Fibroblast of the conjunctiva (primary cell): Measurements from ENCODE around the gene LRCOL1.
A peak's percentile ranks its signal among the peaks of the same experiment; 100 is the strongest.

ENCODE experiments used
- DNase-seq: peaks from one replicate; pipeline ENCODE4 v3.0.0-alpha.2; 2010; ENCODE audit warnings: low read depth

LRCOL1 gene

DNA sequence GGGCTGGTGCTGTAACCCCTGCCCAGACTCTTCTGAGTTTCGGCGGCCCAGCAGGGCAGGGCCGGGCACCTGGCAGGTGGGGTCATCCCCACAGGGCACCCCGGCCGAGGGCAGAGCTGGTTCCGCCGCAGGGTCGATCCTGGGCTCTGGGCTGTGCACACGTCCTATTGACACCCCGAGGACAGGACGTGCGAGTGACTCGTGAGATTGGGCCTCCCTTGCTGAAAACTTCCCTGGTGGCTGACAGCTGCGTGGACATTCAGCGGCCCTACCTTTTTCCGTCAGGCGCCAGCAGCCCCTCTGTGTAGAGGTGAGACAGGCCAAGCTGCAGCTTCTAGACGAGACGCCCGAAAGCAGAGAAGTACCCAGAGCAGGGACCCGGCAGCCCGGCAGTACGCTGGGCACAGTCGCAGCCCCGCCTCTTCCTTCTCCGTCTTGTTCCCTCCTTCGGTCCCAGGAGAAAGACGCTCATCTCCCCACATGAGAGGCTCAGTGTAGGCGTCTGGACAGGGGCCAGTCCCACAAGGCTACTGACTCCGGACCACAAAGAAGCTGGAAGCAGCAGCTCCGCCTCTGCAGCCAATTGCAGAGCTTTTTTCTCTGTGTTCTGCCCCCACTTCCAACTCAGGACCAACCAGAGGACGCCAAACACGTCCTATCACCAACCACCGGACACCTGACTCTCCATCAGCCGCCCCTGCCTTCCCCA, at the start of gene LRCOL1:
LRCOL1 (minus strand) TSS at position 532 of the 709 bp plus-strand sequence. CDS start 4,331 bp downstream, outside the sequence.
- DNase-seq: peak; percentile 53

DNA sequence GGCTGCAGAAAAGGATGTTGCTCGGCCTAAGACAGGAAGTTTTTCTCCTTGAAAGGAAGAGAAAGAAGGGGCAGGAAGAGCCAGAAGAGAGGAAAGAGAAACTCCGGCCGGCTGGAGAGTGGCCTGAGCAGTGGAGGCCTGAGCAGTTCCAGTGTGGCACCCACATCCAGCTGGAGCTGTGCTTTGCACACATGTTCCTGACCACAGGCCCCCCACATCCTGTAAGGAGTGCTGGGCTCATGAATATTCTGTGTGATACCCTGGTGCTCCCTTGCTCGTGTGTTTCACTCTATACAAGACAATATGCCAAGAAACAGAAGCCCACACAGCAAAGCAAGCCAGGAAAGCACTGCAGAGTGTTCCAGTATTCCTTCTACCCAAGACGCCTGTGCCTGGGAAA, 49.7 kb upstream of the LRCOL1 start:
- DNase-seq: no peak

DNA sequence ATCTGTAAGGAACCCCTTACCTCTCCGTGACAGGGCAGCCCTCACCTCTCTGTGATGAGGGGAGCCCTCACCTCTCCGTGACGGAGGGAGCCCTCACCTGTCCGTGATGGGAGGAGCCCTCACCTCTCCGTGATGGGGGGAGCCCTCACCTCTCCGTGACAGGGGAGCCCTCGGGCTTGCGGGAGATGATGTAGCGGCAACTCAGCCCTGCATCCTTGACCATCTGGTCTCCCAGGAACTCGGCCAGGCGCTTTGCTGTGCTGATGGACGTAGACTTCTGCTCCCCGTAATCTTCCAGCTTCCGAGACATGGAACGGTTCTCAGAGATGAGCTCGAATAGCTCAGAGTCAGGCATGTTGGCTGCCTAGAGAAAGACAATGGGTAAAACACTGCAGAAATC, 48.8 kb upstream of the LRCOL1 start:
- DNase-seq: no peak

DNA sequence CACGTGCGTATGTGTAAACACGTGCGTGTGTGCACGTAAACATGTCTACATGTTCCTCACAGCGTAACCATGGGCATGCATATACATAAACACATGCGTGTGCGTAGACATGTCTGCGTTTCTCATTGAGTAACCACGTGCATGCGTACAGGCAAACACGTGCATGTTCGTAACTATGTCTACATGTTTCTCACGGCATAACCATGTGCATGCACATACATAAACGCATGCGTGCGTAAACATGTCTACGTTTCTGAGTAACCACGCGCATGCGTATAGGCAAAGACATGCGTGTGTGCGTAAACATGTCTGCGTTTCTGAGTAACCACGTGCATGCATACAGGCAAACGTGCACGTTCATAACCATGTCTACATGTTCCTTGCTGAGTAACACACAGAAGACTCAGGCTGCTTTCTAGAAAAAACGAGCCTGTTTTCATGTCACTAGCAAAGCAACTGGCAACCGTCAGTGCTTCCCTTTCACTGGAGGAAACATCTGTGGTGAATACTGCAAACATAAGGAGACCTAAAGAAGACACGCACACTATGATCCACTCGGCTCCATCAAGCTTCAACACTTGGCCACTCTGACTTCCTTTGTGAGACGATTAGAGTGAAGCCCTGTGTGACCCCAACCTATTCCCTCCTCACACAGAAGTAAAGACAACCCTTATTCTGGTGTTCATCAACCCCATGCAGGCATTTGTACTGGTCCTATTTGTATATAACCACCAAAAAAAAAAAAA, 47.9 kb upstream of the LRCOL1 start:
- no peak for DNase-seq

DNA sequence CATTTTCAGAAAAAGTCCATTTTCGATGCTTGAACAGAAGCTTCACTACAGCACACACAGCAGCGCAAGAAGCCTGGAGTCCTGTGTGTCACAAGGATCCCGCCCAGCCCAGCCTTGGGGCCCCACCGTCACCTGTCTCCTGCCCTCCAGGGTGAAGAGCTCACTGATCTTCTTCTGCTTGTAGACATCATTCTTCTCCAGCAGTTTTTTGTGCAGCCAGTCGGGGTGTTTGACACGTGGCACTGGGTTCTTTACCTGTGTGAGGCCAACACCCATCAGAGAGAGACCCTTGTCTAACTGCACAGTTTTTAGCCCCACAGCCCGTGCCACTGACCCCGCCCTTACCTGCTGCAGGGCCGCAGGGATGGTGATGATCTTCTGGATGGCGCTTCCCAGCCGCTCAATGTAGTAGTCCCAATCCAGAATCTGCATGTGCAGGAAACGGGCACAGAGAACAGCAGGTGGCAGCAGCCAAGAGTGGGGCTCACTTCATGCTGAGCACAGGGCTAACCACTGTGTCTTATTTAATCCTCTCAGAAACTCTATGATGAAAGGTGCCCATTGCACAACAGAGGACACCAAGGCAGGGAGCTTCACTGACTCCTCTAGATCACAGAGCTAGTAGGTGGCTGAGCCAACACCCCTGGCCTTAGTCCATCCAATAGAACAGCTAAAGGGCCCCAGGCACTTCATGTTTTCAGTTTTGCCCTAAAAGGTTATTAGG, 46.8 kb upstream of the LRCOL1 start:
- no peak for DNase-seq

DNA sequence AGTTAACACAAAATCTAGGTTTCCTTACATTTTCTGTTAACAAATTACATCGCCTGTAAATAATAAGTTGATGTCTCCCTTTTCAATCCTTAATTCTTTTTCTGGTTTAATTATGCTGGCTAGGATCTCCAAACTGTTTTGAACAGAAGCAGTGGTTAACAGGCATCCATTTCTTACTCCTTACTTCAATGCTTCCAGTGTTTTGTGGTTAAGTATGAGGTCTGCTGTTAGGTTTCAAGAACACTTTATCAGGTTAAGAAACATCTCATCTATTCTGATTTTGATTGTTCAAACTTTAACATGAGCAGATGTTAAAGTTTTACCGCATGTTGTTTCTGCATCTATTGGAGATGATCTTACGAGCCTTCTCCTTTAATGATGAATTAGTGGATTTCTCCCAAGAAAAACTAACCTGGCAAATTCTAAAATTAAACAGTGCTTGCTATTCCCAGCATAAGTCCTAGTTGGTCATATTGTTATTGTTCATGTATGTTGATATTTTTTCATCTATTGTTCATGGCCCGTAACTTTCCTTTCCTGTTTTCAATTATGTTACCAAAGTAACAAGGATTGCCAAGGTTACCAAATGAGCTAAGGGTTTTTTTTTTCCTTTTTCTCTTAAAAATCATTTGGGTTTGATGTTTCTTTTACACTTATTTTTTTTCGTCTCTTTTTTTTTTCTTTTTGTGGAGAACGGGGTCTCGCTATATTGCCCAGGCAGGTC, 43.3 kb upstream of the LRCOL1 start:
- DNase-seq: peak; percentile 23

DNA sequence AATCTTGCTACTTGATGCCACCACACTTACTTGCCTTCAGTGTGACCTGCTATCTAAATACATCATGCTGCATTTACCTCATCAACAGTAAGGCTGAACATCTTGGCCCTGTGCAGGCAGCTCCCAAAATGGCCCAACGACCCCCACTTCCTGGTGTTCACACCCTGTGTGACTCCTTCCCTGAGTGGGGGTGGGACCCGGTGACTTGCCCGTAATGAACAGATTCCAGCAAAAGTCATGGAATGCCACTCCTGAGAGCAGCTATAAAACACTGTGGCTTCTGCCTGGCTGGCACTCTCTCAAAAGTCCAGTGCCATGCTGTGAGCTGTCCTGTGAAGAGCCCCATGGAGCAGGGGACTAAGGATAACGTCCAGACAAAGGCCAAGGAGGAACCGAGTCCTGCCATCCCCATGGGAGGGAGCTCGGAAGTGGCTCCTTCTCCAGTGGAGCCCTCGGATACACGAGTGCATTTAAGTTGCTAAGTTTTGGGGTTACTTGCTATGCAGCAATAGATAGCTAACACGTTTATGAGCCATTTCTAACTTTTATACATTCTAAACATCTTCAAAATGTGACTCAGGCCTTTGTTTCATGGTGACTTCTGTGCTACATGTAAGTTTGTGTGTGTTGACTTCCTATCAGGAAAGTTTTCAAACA, 41.2 kb upstream of the LRCOL1 start:
- no peak for DNase-seq

DNA sequence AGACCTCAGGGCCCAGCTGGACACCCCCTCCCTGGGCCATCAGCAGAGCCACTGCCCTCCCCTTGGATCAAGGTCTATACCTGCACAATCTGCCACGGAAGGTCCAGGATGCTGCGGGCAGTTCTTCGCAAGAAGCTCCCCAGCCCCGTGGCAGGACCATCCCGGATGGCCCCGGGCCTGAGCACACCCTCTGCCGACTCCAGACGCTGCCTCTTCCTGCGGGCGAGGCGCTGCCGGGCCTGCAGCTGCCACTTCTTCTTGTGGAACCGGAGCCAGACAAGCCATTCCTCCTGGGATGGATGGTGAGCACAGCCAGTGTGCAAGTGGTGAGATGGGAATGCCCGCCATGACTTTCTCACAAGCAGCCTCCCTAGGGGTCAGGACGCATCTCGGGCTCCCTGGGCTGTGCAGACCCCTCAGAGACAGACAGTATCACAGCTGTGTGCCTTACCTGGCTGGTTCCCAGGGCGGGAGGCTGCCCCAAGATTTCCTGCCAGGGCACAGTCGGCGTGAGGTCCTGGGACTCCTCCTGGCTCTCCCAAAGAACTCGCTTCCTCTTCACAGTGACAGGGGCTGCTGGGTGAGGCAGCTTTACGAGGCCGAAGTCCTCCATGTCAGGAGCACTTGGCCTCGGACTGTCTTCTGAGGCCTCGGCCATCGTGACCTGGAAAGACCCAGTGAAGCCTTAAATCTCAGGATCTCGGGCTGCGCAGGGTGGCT, 39.0 kb upstream of the LRCOL1 start:
- DNase-seq: no peak

DNA sequence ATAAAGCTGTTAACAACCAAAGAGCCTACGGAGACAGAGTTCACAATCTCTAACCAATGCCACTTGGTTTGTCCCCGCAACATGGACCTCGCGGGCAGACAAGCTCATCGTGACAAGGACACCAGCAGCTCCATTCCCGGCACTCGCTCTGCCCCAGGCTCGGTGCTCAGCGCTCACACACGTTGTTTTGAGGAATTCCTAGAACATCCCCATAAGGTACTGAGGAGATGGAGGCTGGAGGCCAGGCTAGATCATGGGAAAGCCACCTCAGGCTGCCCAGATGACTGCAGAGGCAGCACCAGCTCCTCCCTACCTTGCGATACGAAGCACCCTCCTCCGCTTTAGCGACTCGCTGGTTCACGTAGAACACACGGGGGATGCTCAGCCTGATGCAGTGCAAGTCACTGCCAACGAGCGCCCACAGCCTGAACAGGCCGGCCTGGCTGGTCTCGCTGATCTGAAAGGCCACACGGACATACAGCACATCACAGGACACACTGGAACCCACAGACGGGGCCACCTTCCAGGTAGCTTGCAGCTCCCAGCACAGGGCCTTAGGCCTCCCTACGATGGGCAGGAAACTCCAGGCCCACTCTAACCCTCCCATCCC, 38.3 kb upstream of the LRCOL1 start:
- no peak for DNase-seq

DNA sequence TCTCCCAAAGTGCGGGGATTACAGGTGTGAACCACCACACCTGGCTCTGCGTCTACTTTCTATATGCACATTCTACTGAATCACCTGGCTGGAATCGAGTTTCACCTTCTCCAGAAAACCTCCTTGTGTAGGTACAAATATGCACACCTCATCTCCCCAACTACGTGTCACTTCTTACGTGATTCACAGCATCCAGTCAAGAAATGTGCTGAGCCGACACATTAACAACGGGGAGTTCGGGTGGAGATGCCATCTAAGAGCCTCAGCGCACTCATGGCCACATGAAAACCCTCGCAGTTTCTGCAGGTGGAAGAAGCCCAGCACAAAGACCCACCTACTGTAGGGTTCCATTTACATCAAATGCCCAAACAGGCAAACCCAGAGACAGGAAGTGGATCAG, 37.5 kb upstream of the LRCOL1 start:
- no peak for DNase-seq

DNA sequence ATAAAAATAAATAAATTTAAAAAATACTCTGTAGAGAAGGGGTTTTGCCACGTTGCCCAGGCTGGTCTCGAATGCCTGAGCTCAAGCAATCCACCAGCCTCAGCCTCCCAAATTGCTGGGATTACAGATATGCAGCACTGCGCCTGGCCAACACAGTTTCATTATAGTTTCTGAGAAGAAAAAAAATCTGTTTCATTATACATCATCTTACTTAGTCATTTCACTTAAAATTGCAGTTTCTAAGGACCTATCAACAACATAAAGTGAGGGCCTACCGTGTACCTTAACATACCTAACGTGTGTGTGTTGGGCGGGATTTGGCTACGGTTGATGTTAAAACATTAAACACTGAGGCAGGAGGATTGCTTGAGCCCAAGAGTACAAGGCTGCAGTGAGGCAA, 36.5 kb upstream of the LRCOL1 start:
- no peak for DNase-seq

DNA sequence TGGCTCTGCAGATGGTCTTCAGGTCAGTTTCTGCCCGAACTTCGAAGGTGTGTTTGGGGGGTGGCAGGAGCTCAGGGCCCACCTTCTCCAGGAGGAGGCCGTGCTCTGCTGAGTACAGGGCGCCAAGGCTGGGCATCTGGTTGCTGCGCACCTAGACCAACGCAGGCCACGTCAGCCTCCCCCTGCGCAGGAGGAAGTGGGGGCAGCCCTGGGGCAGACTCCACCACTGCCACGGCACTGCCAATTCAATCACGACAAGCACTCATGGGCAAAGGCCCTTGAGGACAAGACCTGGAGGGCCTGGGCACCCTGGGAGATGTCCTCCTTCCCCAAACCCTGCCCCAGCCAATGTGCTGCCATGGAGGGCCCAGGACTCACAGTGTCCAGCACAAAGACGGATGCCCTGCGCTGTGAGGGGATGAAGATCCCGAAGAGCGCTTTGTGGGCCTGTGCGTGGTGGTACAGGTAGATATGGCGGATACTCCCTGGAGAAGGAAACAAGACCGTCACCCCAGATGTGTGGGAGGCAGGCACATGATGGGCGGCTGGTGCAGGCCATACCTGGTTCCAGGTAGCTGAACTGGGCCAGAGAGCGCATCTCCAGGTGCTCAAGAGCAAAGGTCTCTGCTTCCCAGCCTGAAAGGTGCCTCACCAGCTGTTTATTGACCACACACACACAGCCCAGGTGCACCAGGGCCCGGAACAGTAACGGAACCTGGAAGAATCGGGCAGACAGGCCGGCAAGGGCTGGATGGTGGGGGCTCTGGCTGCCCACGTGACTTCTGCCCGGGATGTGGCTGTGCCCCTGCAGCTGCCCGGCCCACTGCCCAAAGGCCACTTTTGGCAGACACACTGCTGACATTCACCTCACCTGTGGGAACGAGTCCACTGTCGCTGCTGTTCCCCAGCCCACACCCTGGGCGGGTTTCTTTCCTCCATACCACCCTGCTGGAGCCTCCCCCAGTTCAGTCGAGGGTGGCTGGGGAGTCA, 32.8 kb upstream of the LRCOL1 start:
- no peak for DNase-seq

DNA sequence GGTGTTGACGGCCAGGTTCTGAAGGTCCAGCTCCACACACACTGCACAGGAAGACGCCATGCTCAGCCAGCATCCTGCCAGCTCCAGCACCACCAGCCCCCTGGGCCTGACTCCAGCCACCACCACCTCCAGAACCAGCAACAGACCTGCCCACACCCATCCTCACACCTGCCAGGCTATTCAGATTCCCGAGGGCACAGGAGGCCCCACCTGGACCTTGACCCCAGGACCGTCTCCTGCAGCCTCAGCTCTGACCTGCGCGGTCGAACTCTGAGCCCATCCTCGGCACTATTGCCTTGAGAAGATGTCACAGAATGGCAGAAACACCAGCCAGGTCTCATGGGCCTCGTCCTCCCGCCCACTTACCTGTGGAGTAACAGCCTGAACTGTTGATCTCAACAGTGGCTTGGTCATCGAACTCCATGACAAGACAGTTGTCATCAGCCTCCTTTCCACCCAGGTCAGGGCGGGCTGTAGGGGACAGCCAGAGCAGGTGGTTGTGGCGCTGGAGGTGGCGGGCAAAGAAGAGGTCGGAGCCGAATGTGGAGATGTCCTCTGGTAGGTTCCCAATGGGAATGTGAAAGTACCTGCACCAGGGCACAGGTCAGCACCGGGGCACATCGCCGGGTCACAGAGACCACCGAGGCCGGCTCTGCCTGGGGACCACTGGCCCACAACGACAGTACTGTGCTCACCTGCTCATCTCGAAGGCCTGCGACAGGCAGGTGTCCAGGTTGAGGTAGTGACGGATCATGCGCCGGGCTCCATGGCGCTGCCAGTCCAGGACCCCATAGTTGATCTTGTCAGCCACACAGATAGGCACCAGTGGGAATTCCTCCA, 31.6 kb upstream of the LRCOL1 start:
- no peak for DNase-seq

DNA sequence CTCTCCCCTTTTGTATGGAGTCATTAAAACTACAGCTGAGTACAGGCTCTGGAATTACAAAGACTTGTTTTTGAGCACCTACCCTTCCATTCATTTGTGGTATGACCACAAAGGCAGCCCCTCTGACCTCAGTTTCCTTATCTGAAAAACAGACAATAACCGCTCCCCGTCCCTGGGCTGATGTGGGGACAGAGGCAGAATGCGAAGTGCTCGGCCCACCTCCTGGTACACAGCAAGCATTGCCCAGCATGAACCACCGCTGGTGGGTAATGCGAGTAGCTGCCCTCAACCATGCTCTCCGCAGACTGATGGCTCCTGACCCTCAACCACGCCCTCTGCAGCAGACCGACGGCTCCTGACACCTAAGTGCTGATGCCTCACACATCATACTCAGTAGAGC, 30.6 kb upstream of the LRCOL1 start:
- no peak for DNase-seq

DNA sequence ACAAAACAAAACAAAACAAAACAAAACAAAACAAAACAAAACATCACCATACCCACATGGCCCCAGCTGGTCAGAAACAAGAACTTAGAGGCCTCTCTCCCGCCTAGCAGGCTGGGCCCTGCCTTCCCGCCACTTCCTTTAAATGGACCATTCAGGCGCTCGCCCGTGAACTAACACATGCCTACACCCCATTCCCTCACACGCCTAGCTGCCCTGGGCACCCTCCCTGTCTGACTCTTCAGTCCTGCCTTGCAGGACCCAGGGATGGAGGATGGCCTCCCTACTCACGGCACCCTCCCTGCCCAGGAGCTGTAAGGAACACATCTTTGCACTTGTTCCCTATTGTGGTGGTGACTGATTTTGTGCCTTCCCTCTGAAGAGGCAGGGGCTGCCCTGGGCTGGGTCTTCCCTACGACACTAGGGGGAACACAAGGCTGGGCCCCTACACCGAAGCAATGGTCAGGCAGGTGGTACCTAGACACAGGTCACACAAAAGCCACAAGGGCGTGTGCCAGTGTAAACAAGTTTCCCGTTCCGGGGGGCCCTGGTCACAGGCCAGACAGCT, 29.7 kb upstream of the LRCOL1 start:
- no peak for DNase-seq

DNA sequence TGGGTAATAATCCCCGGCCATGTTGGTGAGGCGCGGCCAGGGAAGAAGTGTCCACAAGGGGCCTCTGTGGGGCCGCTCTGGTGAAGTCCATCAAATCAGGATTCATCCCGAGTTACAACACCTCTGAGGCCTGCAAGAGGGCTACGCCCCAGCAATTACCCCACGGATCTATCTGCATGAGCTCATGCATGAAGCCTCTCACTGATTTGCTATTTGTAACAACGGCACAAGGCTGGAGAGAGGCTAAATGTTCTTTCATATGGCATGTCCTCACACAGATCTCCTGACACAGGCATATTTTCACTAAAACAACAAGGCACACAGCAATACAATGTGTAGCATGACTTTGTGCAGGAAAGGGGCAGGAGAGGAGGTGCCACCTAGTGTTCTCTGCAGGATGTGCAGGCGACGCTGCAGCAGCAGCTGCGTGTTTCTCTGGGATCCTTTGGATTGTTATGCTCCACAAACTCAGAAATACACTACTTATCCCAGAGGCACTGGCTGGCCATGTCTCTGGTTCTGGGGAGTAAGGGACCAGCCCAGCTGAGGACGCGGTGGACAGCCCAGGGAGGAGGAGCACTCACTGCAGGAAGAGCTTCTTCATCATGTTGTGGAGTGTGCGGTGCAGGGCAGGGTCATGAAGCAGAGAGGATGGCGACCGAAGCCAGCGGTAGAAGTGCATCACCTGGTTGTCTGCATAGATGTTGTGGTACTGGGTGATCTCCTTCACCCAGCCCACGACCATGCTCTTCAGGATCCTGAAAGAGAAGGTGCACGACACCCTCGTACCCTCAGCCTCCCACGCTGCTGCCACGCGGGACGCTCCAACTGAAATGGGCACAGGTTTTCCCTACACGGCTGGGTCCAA, 28.4 kb upstream of the LRCOL1 start:
- peak; percentile 65 for DNase-seq

DNA sequence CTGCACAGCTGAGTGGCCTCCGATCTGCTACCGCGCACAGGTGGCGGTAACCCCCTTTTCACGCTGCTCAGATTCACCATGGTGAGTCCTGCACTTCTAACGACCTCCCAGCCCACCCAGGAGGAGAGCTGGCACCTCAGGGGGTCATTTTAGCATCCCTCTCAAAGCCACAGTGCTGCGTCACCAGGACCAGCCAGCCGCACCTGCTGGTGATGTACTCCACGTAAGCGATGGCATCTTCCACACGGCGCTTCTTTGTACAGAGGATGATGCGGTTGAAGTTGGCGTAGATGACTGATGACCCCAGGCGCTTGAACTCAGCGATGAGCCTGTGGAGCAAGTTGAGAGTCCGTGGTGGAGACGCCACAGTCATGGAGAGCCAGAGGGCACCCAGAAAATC, 27.4 kb upstream of the LRCOL1 start:
- DNase-seq: no peak
